ENCODE data around the gene AGR2.

GRCh38 chr7:16774294-16774693 lies 30.5 kb downstream of the AGR2 start:
- TF ChIP-seq CTCF (IDR thresholded peaks at IDR 0.05; ENCODE audit: low read length) (no peak), EZH2 (IDR thresholded peaks at IDR 0.05; ENCODE audit: borderline replicate concordance, low read length) (no peak)
